Suprapubic skin (tissue), 4 donors: Measurements from ENCODE around the gene OTOP2. TPM values are rescaled to one million over a fixed set of nuclear protein-coding genes. Genes with fewer than 3 reads are reported as not detected.
"Not testable (repeated sequence)": the region's sequence is repeated elsewhere in the genome, so short reads cannot be mapped to it uniquely, and the experiment has no call there.

Experiments
- DNase-seq, 2 donors: peaks; one replicate each; pipeline ENCODE4 v3.0.0-alpha.2; 2019; ENCODE audit warnings: low spot score in 2 of 2
- H3K27ac ChIP-seq: fragments of 200-600 bp; sonication (generic); one replicate; pipeline ENCODE4 v1.5.1; 2019
- H3K27me3 ChIP-seq: fragments of 200-600 bp; sonication (generic); one replicate; pipeline ENCODE4 v1.5.1; 2019
- H3K36me3 ChIP-seq: fragments of 200-600 bp; sonication (generic); one replicate; pipeline ENCODE4 v1.5.1; 2019
- H3K4me1 ChIP-seq: fragments of 200-600 bp; sonication (generic); one replicate; pipeline ENCODE4 v1.5.1; 2019
- H3K4me3 ChIP-seq: fragments of 200-600 bp; sonication (generic); one replicate; pipeline ENCODE4 v1.5.1; 2019; ENCODE audit warnings: mild to moderate bottlenecking
- H3K9me3 ChIP-seq: fragments of 200-600 bp; sonication (generic); one replicate; pipeline ENCODE4 v1.5.1; 2019
- EP300 ChIP-seq: sonication (generic); formaldehyde crosslinking; IDR thresholded peaks from one replicate; pipeline ENCODE4 v1.6.1; 2017; ENCODE audit warnings: antibody characterized with exemption
- POLR2A ChIP-seq, 2 donors: fragments of 450-650 bp; IDR thresholded peaks; one replicate each; pipeline ENCODE4 v1.6.1; 2017; ENCODE audit warnings: antibody characterized with exemption in 2 of 2, mild to moderate bottlenecking in 2 of 2, moderate library complexity in 2 of 2
- POLR2AphosphoS5 ChIP-seq, 3 donors: sonication (generic); formaldehyde crosslinking; IDR thresholded peaks; one replicate each; pipeline ENCODE4 v1.6.1; 2017; ENCODE audit warnings: antibody characterized with exemption in 3 of 3
- WGBS: methylation state at CpG from one replicate; pipeline ENCODE4 v1.1.5; 2018; 5-methylcytosine and 5-hydroxymethylcytosine counted together
- total RNA-seq, 4 donors: library from RNA; depleted of rRNA; stranded (reverse); fragments of >200 nt; gene quantifications; one replicate each; pipeline ENCODE4 v1.1.0, GENCODE V29; 2016
- TF ChIP-seq, protein P1 (sequence below), 2 donors: fragments of 200-600 bp in 1 of 2; fragments of 450-650 bp in 1 of 2; sonication (generic) in 1 of 2; IDR thresholded peaks; one replicate each; pipeline ENCODE4 v1.5.1; 2016 to 2019; ENCODE audit warnings: antibody characterized with exemption in 2 of 2, mild to moderate bottlenecking in 1 of 2, moderate library complexity in 1 of 2

OTOP2 gene
- total RNA-seq, 4 donors from 2014 or later, result 0.49 TPM; not detected in 3

DNA sequence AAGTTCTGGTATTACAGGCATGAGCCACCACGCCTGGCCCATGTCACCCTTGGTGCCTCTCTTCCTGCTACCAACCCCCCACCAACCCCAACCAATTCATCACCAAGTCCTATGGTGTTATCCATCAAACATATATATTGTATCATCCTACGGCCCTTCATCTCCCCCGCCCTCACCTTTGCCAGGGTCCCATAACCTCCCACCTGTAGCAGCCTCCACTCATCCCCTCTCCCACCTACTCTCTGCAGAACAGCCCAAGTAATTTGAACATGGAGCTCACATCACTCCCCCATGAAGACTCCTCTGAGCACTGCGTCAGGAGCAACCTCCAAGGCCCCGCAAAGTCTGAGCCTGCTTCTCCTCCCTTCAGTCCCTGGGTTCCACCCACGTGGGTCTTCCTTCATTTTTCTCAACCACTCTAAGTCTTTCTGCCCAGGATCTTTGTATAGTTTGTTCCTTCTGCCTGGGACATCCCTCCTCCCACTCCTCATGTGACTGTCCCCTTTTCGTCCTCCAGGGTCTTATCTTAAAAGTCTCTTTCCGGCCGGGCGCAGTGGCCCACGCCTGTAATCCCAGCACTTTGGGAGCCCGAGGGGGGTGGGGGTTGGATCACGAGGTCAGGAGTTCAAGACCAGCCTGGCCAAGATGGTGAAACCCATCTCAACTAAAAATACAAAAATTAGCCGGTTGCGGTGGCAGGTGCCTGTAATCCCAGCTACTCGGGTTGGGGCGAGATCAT lies 55.5 kb downstream of the OTOP2 start:
- DNase-seq, result no peak
- no peak for TF ChIP-seq EP300
- no peak for TF ChIP-seq POLR2AphosphoS5 (IDR thresholded peaks at IDR 0.05)
- TF ChIP-seq, protein P1, sequence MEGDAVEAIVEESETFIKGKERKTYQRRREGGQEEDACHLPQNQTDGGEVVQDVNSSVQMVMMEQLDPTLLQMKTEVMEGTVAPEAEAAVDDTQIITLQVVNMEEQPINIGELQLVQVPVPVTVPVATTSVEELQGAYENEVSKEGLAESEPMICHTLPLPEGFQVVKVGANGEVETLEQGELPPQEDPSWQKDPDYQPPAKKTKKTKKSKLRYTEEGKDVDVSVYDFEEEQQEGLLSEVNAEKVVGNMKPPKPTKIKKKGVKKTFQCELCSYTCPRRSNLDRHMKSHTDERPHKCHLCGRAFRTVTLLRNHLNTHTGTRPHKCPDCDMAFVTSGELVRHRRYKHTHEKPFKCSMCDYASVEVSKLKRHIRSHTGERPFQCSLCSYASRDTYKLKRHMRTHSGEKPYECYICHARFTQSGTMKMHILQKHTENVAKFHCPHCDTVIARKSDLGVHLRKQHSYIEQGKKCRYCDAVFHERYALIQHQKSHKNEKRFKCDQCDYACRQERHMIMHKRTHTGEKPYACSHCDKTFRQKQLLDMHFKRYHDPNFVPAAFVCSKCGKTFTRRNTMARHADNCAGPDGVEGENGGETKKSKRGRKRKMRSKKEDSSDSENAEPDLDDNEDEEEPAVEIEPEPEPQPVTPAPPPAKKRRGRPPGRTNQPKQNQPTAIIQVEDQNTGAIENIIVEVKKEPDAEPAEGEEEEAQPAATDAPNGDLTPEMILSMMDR (IDR thresholded peaks at IDR 0.05), result no peak
- no peak for TF ChIP-seq POLR2A (IDR thresholded peaks at IDR 0.05)
- H3K27ac ChIP-seq, result no peak overlapping the region
- H3K9me3 ChIP-seq, result no peaks in the 10 kb centered on the region
- peaks cover 4% of the 10 kb centered on the region for H3K27me3 ChIP-seq
- 86% methylated on average over 17 of the region's 17 CpGs for WGBS
- H3K36me3 ChIP-seq, result no peaks in the 10 kb centered on the region
- H3K4me1 ChIP-seq, result peaks cover 13% of the 10 kb centered on the region
- H3K4me3 ChIP-seq, result no peak overlapping the region

DNA sequence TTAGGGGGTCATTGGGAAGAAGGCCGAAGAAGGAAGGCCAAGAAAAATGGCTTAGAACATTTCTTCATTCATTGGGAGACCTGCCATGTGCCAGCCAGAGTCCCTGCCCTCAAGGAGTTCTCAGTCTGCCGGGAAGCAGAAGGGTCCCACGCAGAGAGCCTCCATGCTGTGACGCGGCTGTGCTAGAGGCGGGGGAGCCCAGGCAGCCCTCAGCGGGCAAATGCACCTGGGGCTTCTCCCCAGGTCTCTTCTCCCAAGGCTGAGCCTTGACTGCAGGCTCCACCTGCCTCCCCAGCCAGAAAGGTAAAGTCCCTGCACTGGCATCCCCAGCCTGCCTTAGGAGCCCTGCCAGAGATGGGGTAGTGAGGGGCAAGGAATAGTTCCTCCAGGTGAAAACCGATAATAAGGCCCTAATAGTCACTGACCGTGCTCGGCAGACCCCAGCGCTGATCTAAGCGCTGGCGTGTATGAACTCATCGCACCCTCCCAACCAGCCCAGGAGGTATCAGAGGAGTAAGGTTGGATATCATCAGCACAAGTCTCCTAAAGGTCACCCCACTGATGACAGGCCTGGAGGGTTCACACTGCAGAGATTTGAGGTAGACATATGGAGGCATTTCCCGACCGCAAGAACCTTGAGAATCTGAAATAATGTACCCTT lies 57.4 kb downstream of the OTOP2 start:
- H3K4me1 ChIP-seq, result peaks cover 13% of the 10 kb centered on the region
- no peak for TF ChIP-seq POLR2AphosphoS5 (IDR thresholded peaks at IDR 0.05)
- no peak for TF ChIP-seq POLR2A (IDR thresholded peaks at IDR 0.05)
- TF ChIP-seq, protein P1 (IDR thresholded peaks at IDR 0.05), result no peak
- no peak for TF ChIP-seq EP300
- peak overlapping the region; percentile 51 for H3K4me3 ChIP-seq
- H3K9me3 ChIP-seq, result no peaks in the 10 kb centered on the region
- H3K27me3 ChIP-seq, result no peaks in the 10 kb centered on the region
- peak overlapping the region; percentile 75 for H3K27ac ChIP-seq
- WGBS, result 45% methylated on average over 16 of the region's 16 CpGs
- no peak for DNase-seq
- H3K36me3 ChIP-seq, result no peaks in the 10 kb centered on the region

DNA sequence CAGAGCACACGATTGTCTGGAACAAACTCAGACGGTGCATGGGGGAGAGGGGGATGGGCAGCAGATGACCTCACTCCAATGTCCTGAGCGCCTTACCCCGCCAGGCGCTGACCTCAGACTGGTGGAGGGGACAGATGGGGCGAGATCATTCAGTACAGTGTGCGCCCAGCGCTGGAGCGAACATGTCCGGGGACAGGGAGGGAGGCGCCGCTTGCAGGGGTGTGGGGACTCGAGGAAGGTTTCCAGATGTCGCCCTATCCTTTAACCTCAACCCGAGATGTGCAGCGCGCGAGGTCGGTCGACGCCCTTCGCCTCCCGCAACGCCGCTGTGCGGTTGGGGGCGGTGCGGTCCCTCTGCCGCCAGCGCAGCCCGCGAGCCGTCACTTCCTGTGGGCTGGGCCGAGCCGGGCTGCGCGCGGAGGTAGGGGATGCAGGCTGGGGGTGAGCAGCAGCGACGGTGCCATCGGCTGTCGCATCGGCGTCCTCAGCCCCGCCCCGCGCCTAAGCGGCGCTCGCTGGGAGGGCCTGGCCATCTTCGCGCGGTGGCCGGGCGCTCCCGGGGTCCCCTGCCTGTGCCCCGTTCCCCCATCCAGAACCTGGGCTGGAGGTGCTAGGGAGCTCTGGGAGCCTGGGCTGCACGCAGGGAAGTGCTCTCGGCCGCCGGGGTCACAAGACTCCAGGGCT lies 58.0 kb downstream of the OTOP2 start:
- H3K27ac ChIP-seq, result peak overlapping the region; percentile 75
- H3K4me1 ChIP-seq, result peaks cover 18% of the 10 kb centered on the region
- peak; percentile 83 for DNase-seq
- peak overlapping the region; percentile 51 for H3K4me3 ChIP-seq
- 1% methylated on average over 35 of the region's 61 CpGs for WGBS
- H3K27me3 ChIP-seq, result no peaks in the 10 kb centered on the region
- no peaks in the 10 kb centered on the region for H3K36me3 ChIP-seq
- no peaks in the 10 kb centered on the region for H3K9me3 ChIP-seq
- TF ChIP-seq POLR2A (IDR thresholded peaks at IDR 0.05) (no peak), EP300 (no peak), POLR2AphosphoS5 (IDR thresholded peaks at IDR 0.05) (peak in 1 of 3 donors; percentile 34)
- TF ChIP-seq, protein P1 (IDR thresholded peaks at IDR 0.05), result no peak

DNA sequence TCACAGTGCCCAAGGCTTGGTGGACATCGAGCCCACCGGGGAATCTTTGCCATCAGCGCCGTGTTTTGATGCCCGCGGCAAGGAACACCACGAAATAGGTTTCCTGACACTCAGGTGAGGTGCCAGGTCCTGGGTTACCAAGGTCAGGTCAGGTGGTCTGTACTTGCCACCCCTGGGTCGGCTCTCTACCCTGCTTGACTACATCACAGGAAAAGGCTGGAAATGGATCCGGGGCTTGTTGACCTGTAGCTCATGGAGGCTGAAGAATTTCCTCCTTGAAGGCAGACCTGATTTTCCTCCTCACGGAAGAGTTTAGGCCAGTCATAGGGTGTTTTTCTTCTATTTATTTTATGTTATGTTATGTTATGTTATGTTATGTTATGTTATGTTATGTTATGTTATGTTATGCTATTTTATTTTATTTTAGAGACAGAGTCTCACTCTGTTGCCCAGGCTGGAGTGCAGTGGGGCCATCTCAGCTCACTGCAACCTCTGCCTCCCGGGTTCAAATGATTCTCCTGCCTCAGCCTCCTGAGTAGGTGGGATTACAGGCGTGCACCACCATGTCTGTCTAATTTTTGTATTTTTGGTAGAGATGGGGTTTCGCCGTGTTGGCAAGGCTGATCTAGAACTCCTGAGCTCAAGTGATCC lies 58.7 kb downstream of the OTOP2 start:
- H3K27me3 ChIP-seq, DNase-seq, H3K9me3 ChIP-seq, H3K36me3 ChIP-seq: not testable (repeated sequence)
- Histone ChIP-seq H3K4me3 (peak overlapping the region; percentile 51), H3K27ac (peak overlapping the region; percentile 75), H3K4me1 (peaks cover 20% of the 10 kb centered on the region)
- WGBS, result 40% methylated on average over 11 of the region's 14 CpGs

Other genes starting within 250 kb of the OTOP2 start
- gene CD300LF, start 211.3 kb upstream of the OTOP2 start, total RNA-seq, result not detected
- gene RAB37, start 187.0 kb upstream of the OTOP2 start, total RNA-seq, result under 1 TPM in 2 of 4 donors, not detected in 2; 0.32 to 0.38 TPM
- 10 to 100 TPM; 21.1 to 53.8 (median 42.0) TPM for gene NHERF1, start 175.6 kb upstream of the OTOP2 start, total RNA-seq
- 10 to 100 TPM; 21.0 to 32.7 (median 24.4) TPM for gene NAT9, start 147.9 kb upstream of the OTOP2 start, total RNA-seq
- gene GRIN2C, start 64.4 kb upstream of the OTOP2 start, total RNA-seq, result under 1 TPM in 1 of 4 donors, not detected in 3; 0.13 TPM
- gene FDXR, start 51.3 kb upstream of the OTOP2 start, total RNA-seq, result 10 to 100 TPM; 19.1 to 34.1 (median 24.7) TPM
- 10 to 100 TPM in 2 of 4 donors, 1 to 10 TPM in 2; 4.9 to 11.6 (median 8.1) TPM for gene FADS6, start 30.6 kb upstream of the OTOP2 start, total RNA-seq
- gene USH1G, start 1.0 kb upstream of the OTOP2 start, total RNA-seq, result 1 to 10 TPM; 1.1 to 3.7 (median 1.9) TPM
- gene OTOP3, start 11.6 kb downstream of the OTOP2 start, total RNA-seq, result under 1 TPM in 2 of 4 donors, not detected in 2; 0.65 to 0.98 TPM
- gene HID1, start 48.5 kb downstream of the OTOP2 start, total RNA-seq, result 10 to 100 TPM in 2 of 4 donors, 1 to 10 TPM in 2; 3.4 to 13.7 (median 9.5) TPM
- 1 to 10 TPM; 5.6 to 8.6 (median 6.9) TPM for gene CDR2L, start 63.4 kb downstream of the OTOP2 start, total RNA-seq
- gene MRPL58, start 88.4 kb downstream of the OTOP2 start, total RNA-seq, result 10 to 100 TPM; 20.2 to 68.2 (median 46.7) TPM
- gene ATP5PD, start 122.7 kb downstream of the OTOP2 start, total RNA-seq, result 100 to 1,000 TPM; 167 to 312 (median 272) TPM
- gene KCTD2, start 123.0 kb downstream of the OTOP2 start, total RNA-seq, result 10 to 100 TPM; 25.3 to 37.7 (median 31.3) TPM
- 10 to 100 TPM; 59.1 to 93.3 (median 61.4) TPM for gene SLC16A5, start 163.7 kb downstream of the OTOP2 start, total RNA-seq
- 10 to 100 TPM in 2 of 4 donors, 1 to 10 TPM in 2; 7.5 to 15.5 (median 10.5) TPM for gene ARMC7, start 185.7 kb downstream of the OTOP2 start, total RNA-seq
- 10 to 100 TPM; 58.6 to 86.7 (median 69.6) TPM for gene NT5C, start 207.5 kb downstream of the OTOP2 start, total RNA-seq
- gene JPT1, start 230.2 kb downstream of the OTOP2 start, total RNA-seq, result 10 to 100 TPM; 37.9 to 55.9 (median 50.4) TPM